ENCODE measurements around the gene ZNRF3. TPM values are rescaled to one million over a fixed set of nuclear protein-coding genes. Genes with fewer than 3 reads are reported as not detected.
"Not testable (repeated sequence)": the region's sequence is repeated elsewhere in the genome, so short reads cannot be mapped to it uniquely, and the experiment has no call there.

ZNRF3 gene
- total RNA-seq, 6 donors from 2014 or later: 11.4 to 16.9 (median 14.4) TPM

GRCh38 chr22:28942801-28943500 lies 59.6 kb downstream of the ZNRF3 start:
- Histone ChIP-seq H3K9me3 (peaks cover 0 to 15% (median 4%) of the 10 kb centered on the region in 4 donors), H3K4me3 (no peak overlapping the region), H3K27ac (peak overlapping the region in 1 of 4 donors; percentile 4), H3K36me3 (no peaks in the 10 kb centered on the region), H3K4me1 (peaks cover 0 to 26% (median 13%) of the 10 kb centered on the region in 4 donors), H3K27me3 (no peaks in the 10 kb centered on the region)
- no peak for TF ChIP-seq EP300 (IDR thresholded peaks at IDR 0.05)
- TF ChIP-seq CTCF (IDR thresholded peaks at IDR 0.05): no peak
- no peak for TF ChIP-seq POLR2A (IDR thresholded peaks at IDR 0.05)
- no peak for TF ChIP-seq POLR2AphosphoS5 (IDR thresholded peaks at IDR 0.05)
- ATAC-seq (ENCODE audit: low FRiP score in 2 of 2) (no peak), DNase-seq (no peak)
- WGBS, 2 donors: 53 to 62% methylated on average over 5 to 7 of the region's 7 CpGs

- Histone ChIP-seq H3K27ac (peak overlapping the region in 1 of 4 donors; percentile 4), H3K36me3 (no peaks in the 10 kb centered on the region), H3K27me3 (no peaks in the 10 kb centered on the region), H3K9me3 (peaks cover 0 to 16% (median 4%) of the 10 kb centered on the region in 4 donors), H3K4me1 (peaks cover 0 to 26% (median 11%) of the 10 kb centered on the region in 4 donors), H3K4me3 (no peak overlapping the region)
- WGBS, 2 donors: 48 to 61% methylated on average over 2 of the region's 2 CpGs
- peak in 1 of 2 donors; percentile 42 for DNase-seq
- no peak for ATAC-seq (ENCODE audit: low FRiP score in 2 of 2)
- TF ChIP-seq POLR2AphosphoS5 (IDR thresholded peaks at IDR 0.05) (no peak), POLR2A (IDR thresholded peaks at IDR 0.05) (no peak), EP300 (IDR thresholded peaks at IDR 0.05) (no peak), CTCF (IDR thresholded peaks at IDR 0.05) (no peak)
Observed at GRCh38 chr22:28943501-28943879, 60.1 kb downstream of the ZNRF3 start.

GRCh38 chr22:28947125-28947524 lies 63.8 kb downstream of the ZNRF3 start:
- H3K9me3 ChIP-seq: peaks cover 0 to 16% (median 4%) of the 10 kb centered on the region in 4 donors
- TF ChIP-seq POLR2AphosphoS5 (IDR thresholded peaks at IDR 0.05): no peak
- TF ChIP-seq CTCF (IDR thresholded peaks at IDR 0.05): no peak
- no peak for TF ChIP-seq POLR2A (IDR thresholded peaks at IDR 0.05)
- TF ChIP-seq EP300 (IDR thresholded peaks at IDR 0.05): no peak
- H3K4me3 ChIP-seq: no peak overlapping the region
- H3K4me1 ChIP-seq: peaks cover 2 to 32% (median 23%) of the 10 kb centered on the region in 4 donors
- H3K27ac ChIP-seq: no peak overlapping the region
- H3K36me3 ChIP-seq: no peaks in the 10 kb centered on the region
- 96% methylated on average over 1 of the region's 1 CpG for WGBS, 2 donors
- ATAC-seq (ENCODE audit: low FRiP score in 2 of 2): no peak
- DNase-seq: no peak
- H3K27me3 ChIP-seq: no peaks in the 10 kb centered on the region

GRCh38 chr22:28948424-28948823 lies 65.1 kb downstream of the ZNRF3 start:
- no peak overlapping the region for H3K27ac ChIP-seq
- H3K4me3 ChIP-seq: no peak overlapping the region
- 57 to 71% methylated on average over 1 of the region's 1 CpG for WGBS, 2 donors
- DNase-seq (no peak), ATAC-seq (ENCODE audit: low FRiP score in 2 of 2) (no peak)
- H3K27me3 ChIP-seq: no peaks in the 10 kb centered on the region
- peaks cover 4 to 35% (median 20%) of the 10 kb centered on the region in 4 donors for H3K4me1 ChIP-seq
- no peaks in the 10 kb centered on the region for H3K36me3 ChIP-seq
- TF ChIP-seq POLR2A (IDR thresholded peaks at IDR 0.05) (no peak), EP300 (IDR thresholded peaks at IDR 0.05) (no peak), CTCF (IDR thresholded peaks at IDR 0.05) (no peak), POLR2AphosphoS5 (IDR thresholded peaks at IDR 0.05) (no peak)
- H3K9me3 ChIP-seq: peaks cover 0 to 16% (median 4%) of the 10 kb centered on the region in 4 donors

GRCh38 chr22:28948860-28949551 lies 65.6 kb downstream of the ZNRF3 start:
- not testable (repeated sequence) for DNase-seq; H3K36me3 ChIP-seq; H3K4me3 ChIP-seq; ATAC-seq (ENCODE audit: low FRiP score in 2 of 2); H3K27me3 ChIP-seq; H3K27ac ChIP-seq
- Histone ChIP-seq H3K9me3 (peaks cover 0 to 16% (median 4%) of the 10 kb centered on the region in 4 donors), H3K4me1 (peaks cover 4 to 33% (median 17%) of the 10 kb centered on the region in 4 donors)
- 93 to 94% methylated on average over 10 of the region's 10 CpGs for WGBS, 2 donors

Data from upper lobe of left lung (tissue), 6 donors.